Sigmoid colon (tissue), 4 donors: Measurements from ENCODE around the gene PIMREG.

ENCODE experiments used
- CTCF ChIP-seq, 4 experiments: fragments of 450-650 bp in 3 of 4; fragments of 200-600 bp in 1 of 4; IDR thresholded peaks; one replicate each; pipeline ENCODE4 v1.5.1; 2016 to 2019; ENCODE audit warnings: antibody characterized with exemption in 4 of 4, mild to moderate bottlenecking in 3 of 4, moderate library complexity in 2 of 4
- EP300 ChIP-seq, 4 donors: sonication (generic); formaldehyde crosslinking; IDR thresholded peaks; one replicate each; pipeline ENCODE4 v1.6.1; 2017; ENCODE audit warnings: antibody characterized with exemption in 4 of 4

GRCh38 chr17:6423931-6424330 is 20.3 kb upstream of the PIMREG start:
- TF ChIP-seq EP300 (IDR thresholded peaks at IDR 0.05) (no peak), CTCF (IDR thresholded peaks at IDR 0.05) (no peak)
